HG02852 (cell line): ENCODE data around the gene SEMA4D.
"Not testable (repeated sequence)": the region's sequence is repeated elsewhere in the genome, so short reads cannot be mapped to it uniquely, and the experiment has no call there.

Experiments used
- ATAC-seq: cut with Tn5 transposase; IDR thresholded peaks from one replicate; pipeline ENCODE4 v1.9.1; 2021; ENCODE audit warnings: mild to moderate bottlenecking, moderate library complexity; ENCODE audit not compliant: unreplicated experiment

SEMA4D gene

GRCh38 chr9:89359751-89360261 is 138.1 kb downstream of the SEMA4D start:
- ATAC-seq = no peak

GRCh38 chr9:89358985-89359384 is 138.9 kb downstream of the SEMA4D start:
- ATAC-seq = no peak

- ATAC-seq = no peak
These were observed 139.5 kb downstream of the SEMA4D start for GRCh38 chr9:89358376-89358916.

- no peak for ATAC-seq
These were observed 140.3 kb downstream of the SEMA4D start for GRCh38 chr9:89357331-89358197.

- ATAC-seq = no peak
These were observed 141.1 kb downstream of the SEMA4D start for GRCh38 chr9:89356782-89357181.

GRCh38 chr9:89354471-89354870 is 143.4 kb downstream of the SEMA4D start:
- no peak for ATAC-seq

- no peak for ATAC-seq
These were observed 143.9 kb downstream of the SEMA4D start for GRCh38 chr9:89353989-89354388.

- ATAC-seq = no peak
These were observed 144.9 kb downstream of the SEMA4D start for GRCh38 chr9:89352874-89353649.

- no peak for ATAC-seq
These were observed 145.5 kb downstream of the SEMA4D start for GRCh38 chr9:89352451-89352850.

GRCh38 chr9:89351584-89352300 is 146.2 kb downstream of the SEMA4D start:
- ATAC-seq = no peak

GRCh38 chr9:89350988-89351557 is 146.8 kb downstream of the SEMA4D start:
- no peak for ATAC-seq

- no peak for ATAC-seq
These were observed 148.3 kb downstream of the SEMA4D start for GRCh38 chr9:89349607-89350006.

GRCh38 chr9:89347651-89348050 is 150.3 kb downstream of the SEMA4D start:
- no peak for ATAC-seq

GRCh38 chr9:89346696-89347095 is 151.2 kb downstream of the SEMA4D start:
- no peak for ATAC-seq

GRCh38 chr9:89345476-89345875 is 152.4 kb downstream of the SEMA4D start:
- ATAC-seq = no peak

- ATAC-seq = not testable (repeated sequence)
These were observed 154.1 kb downstream of the SEMA4D start for GRCh38 chr9:89343812-89344211.

GRCh38 chr9:89342948-89343347 is 155.0 kb downstream of the SEMA4D start:
- ATAC-seq = no peak

- ATAC-seq = no peak
These were observed 155.7 kb downstream of the SEMA4D start for GRCh38 chr9:89342213-89342612.

- peak; percentile 78 for ATAC-seq
These were observed 157.6 kb downstream of the SEMA4D start for GRCh38 chr9:89340332-89340731.

- ATAC-seq = no peak
These were observed 158.1 kb downstream of the SEMA4D start for GRCh38 chr9:89339807-89340206.

- ATAC-seq = no peak
These were observed 167.4 kb downstream of the SEMA4D start for GRCh38 chr9:89330513-89330912.
